ENCODE results near the gene SLC1A4.

DNA sequence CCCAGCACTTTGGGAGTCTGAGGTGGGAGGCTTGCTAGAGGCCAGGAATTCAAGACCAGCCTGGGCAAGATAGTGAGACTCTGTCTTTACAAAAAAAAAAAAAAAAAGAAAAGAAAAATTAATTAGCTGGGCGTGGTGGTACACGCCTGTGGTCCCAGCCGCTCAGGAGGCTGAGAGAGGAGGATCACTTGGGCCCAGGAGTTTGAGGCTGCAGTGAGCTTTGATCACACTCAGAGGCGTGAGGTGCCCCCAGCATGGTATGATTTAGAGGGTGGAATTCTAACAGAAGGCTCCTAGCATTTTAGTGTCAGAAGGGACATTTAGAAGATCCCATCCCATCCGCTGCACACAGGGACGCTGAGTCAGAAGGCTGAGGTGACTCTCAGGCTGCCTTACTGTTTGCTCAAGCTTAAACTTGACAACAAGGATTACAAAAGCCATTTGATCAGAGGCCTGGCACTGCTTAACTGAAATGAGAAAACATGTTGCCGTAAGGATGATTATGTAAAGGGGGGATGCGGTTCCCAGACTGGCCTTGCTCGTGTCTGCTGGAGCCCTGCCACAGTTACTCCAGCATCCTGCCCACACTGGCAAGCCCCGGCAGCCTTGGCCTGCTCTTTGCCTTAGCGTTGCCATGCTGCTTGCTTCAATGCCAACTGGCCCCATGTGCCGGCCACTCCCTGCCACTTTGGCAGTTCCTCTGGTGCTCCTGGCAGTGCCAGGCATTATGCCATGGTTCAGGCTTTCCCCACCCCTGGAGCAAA lies 45.6 kb upstream of the SLC1A4 start:
- TF ChIP-seq EZH2 (IDR thresholded peaks at IDR 0.05; ENCODE audit: insufficient read depth, poor library complexity, severe bottlenecking) (no peak), EZH2phosphoT487 (IDR thresholded peaks at IDR 0.05; ENCODE audit: insufficient read depth, low read depth) (no peak)
